GM12872 (cell line): Measurements from ENCODE around the gene TSPOAP1.

ENCODE experiments used
- CTCF ChIP-seq: IDR thresholded peaks from 3 replicates; pipeline ENCODE4 v1.5.1; 2011; ENCODE audit warnings: low read depth, mild to moderate bottlenecking, low read length, moderate library complexity; ENCODE audit not compliant: insufficient read depth

The TSPOAP1 gene

DNA sequence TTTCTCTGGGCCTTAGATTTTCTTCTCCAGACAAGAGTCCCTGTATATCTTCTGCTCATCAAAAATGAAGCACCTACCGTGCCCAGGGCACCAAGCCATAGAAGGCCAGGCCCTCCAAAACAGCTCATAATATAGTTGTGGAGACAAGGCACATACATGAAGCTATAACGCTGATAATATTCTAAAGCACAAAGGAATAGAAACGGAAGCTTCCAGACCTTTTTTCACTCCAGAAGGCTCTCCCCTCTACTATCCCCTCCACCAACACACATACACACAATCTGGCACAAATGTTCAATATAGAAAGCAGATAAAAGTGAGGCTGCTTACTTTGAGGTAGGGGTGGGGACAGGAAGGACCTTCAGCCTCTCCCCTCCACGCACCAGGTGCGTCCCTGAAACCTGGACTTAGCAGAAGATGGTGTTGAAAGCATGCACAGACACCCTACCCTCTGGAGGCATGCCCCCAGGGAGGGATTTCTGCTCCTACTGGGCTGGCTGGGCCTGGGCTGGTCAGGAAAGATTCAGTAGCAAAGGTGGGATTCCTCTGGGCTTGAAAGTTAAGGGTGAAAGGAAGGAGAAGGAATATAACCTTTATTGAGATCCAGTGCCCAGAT lies 37.5 kb upstream of the TSPOAP1 start:
- no peak for TF ChIP-seq CTCF

DNA sequence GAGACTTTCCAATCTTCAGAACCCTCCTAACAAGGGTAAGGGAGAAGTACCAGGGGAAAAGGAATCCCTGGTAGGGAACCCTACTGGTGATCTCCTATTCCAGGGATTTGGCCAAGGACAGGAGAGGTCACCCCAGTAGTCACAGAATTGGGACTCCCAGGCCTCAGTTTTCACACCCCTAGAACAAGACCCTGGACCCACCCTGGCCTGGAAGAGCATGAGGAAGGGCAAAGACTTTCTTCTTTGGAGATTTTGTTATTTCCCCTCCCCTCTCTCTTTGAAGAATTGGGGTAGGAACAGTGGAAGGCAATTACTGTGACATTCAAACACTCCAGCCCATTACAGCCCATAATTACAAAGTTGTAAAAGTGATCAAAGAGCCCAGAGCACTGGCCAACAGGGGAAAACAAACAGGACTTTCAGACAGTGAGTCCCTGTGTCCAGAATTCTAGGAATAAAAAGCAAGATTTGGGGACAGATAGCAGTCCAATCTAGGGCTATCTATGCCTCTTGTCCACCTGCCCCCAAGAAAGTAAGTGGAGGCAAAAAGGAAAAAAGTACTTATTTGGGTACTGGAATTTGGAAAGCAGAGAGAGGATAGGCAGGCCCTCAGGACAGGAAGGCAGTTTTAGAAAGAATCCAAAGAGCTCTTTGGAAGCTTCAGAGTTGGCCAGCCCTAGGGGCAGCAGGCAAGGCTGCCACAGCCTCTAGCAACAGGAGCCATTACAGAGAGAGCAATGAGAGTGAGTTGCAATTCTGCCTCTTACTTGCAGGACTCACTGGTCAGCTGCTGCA lies 36.8 kb upstream of the TSPOAP1 start:
- TF ChIP-seq CTCF: no peak

- no peak for TF ChIP-seq CTCF
These were observed 35.8 kb upstream of the TSPOAP1 start for GRCh38 chr17:58364270-58364942.

DNA sequence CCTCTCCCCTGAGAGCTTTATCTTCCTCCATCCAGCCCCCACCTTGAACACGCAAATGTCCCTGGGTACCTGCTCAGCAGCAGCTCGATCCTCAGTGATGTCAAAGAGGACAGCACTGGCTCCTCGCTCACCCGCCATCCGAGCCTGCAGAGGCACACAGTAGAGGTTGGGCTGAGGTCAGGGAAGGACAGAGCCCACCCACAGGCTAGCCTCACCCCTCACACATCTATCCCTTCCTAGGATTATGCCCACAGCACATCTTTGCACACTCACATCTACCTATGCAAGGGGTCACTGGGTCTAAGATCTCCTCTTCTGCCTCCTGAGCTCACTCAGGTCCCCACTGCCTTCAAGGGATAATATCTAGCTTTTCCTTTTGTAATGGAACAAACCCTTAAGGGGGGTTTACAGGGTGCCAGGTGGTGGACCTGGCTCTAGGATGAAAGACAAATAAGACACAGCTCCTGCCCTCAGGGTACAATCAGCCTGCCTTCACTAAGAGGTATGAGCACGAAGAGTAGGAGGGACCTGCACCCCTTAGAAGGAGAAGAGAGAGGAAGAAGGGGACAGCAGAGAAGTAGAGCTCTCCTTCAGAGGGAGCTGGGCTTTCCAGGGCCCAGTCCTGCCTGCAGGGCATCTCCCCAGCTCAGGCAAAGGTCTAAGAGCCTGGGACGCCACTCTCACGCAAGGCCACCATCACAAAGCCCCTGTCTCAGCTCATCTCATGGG lies 35.0 kb upstream of the TSPOAP1 start:
- no peak for TF ChIP-seq CTCF

DNA sequence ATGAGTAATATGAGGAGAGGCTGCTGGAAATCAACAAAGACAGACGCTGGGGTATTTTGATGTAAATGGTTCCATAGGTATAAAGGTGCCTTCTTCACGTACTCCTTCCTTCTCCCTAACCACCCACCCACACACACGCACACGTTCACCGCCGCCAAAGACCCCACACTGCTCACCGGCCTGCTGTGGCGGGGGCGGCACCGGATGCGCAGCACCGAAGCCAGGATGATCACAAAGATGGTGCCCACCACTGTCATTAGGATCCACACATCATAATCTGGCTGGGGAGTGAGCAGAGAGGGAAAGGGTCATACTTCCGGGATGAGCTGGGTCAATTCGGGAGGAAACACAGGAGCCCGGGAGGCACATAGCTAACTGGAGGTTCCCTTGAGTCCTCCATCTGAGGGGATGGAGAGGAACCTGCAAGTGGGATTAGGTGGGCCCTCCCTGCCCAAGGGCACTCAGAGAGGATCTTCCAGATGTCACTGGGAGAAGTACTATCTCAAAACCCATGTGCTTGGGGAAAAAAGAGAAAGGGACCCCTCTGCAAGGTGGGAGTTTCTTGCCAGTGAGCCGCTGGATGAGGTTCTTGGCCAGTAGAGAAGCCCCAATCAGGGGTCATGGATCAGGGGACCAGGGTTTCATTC lies 33.9 kb upstream of the TSPOAP1 start:
- no peak for TF ChIP-seq CTCF

DNA sequence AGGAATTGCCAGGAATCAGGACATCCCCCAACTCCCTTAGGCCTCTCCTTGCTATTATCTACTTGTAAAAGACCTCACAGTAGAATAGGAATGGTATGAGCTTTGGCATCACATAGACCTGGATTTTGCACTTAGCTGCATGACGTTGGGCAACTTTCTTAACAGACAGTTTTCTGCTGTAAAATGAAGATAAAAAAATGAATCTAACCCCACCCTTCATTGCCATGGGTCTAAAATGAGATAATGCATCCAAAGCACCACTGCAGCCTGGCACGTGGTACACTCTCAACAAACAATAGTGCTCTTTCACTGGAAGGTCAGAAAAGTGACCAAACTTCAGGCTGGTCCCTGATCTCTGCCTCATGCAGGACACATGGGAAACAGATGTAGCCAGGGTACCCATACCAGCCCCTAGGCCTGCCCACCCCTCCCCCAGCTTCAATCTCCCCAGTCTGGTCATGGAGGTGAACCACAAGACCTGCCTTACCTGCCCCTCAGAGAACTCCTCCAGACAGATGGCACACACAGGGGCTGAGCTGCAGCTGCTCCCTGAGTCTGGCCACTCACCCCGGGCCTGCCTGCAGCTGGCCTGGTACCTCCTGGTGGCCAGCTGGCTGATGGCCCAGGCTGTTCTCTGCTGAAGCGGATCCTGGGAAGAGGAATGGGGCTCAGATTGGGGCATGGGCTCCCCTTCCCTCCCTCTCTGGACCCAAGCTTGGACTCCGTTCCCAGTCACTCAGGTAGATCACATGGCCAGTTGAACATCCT lies 31.9 kb upstream of the TSPOAP1 start:
- no peak for TF ChIP-seq CTCF
